ENCODE data around the gene TTC27.
A peak's percentile ranks its signal among the peaks of the same experiment; 100 is the strongest.
"Not testable (repeated sequence)": the region's sequence is repeated elsewhere in the genome, so short reads cannot be mapped to it uniquely, and the experiment has no call there.

Gene TTC27

DNA sequence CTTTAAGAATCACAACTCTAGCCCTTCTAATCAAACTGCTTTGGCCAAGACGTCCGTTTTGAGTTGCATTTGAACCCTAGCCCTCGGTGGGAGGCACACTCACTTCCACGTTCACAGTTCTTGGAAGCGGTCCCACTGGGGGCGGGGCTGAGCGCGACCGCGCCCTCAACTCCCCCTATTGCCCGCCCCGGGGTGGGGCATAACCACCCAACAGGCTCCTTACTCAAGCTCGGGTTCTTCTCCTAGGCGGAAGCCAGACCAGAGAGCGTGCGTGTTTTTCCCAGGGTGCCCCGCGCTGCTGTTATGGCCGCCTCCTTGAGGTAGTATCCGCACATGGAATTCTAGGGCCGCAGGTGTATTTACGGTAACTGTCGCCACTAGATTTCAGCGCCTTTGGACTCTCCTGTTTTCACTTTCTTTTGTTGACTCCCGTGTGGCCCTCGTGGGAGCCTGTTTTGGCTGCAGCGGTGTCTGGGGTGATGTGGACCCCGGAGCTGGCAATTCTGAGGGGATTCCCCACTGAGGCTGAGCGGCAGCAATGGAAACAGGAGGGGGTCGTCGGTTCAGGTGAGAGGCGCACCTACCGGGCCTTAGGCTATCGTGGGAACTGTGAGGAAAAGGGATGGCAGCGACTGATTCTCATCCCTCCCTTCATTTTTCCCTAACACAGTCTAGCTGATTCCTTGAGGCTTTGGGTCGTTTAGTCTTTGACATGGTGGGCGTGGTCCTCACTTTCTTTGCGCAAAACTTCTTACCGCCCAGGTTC lies at the start of gene TTC27:
Gene TTC27 (plus strand): TSS at position 237 of the 766 bp plus-strand sequence. CDS start 243 bp downstream, at position 480.
- DNase-seq (ENCODE audit: low spot score), result peak; percentile 97

DNA sequence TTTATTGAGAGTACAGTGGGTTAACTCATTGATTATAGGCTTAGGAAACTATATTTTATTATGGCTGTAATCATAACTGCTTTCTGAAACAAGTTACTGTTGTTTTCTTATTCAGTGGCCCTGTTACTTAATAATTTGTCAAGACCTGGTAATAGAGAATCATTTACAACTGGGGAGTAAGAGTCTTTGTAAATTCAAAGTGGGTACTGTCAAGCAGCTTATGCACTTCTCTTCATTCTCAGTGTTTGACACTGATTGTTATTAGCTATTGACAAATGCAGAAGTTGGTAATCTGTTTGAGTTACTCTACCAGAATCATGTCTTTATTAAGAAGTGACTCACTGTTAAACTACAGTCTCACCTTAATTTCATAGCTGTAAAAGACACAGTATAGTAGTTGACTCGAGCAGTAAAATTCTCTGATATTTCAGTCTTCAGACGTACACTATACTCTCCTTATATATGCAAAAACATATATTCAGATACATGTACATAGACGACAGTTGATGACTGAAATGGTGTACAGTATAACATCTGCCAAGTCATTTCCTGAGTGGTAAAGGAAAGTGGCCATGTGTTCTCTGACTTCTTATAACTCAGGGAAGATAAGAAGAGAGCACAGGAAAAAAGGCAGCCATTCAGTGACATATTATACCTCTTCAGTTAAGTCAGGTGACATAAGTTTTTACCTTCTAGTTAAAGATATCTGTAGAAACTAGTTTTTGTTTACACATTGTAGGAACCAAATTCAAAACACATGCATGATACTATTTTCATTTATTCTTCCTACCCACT lies 36.0 kb upstream of the TTC27 start:
- DNase-seq (ENCODE audit: low spot score), result no peak

DNA sequence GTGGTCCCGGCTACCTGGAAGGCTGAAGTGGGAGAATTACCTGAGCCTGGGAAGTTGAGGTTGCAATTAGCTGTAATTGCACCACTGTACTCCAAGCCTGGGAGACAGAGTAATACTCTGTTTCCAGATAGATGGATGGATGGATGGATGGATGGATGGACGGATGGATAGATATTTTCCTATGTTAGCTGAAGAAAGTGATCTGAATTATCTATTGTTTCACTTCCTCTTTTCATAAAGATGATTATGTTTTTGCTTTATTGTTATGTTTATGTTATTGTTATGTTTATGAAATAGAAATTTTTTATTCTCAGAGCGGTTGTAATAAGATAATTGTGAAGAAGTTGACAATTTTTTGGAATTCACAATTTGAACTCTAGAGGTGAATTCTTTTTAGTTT lies 33.3 kb upstream of the TTC27 start:
- DNase-seq (ENCODE audit: low spot score), result no peak

DNA sequence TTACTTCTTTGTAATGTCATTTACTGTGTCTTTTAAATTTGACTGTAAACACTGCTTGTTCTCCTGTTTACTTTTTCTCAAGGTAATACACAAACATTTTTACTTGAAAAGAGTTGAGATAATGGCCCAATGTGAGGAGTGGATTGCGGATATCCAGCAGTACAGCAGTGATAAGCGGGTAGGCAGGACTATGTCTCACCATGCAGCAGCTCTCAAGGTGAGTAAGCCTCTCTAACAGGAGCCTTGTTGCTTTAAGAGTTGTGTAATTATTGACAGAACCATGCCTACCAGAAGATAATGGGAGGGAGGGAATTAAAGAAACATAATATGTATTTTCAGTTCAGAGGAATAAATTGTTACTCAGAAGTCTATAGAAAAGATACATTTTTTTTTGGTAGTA lies 16.5 kb upstream of the TTC27 start:
- DNase-seq (ENCODE audit: low spot score), result no peak

DNA sequence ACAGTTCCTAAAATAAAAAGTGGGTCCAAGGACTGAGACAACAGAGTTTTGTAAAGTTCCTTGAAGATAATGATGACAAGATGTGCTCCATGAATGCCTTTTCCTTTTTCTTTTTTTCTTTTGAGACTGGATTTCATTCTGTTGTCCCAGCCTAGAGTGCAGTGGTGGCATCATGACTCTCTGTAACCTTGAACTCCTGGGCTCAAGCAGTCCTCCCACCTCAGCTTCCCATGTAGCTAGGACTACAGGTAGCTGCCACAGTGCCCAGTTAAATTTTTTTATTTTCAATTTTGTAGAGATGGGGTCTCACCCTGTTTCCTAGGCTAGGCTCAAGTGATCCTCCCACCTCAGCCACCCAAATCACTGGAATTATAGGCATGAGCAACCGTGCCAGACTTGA lies 16.1 kb upstream of the TTC27 start:
- DNase-seq (ENCODE audit: low spot score), result no peak

DNA sequence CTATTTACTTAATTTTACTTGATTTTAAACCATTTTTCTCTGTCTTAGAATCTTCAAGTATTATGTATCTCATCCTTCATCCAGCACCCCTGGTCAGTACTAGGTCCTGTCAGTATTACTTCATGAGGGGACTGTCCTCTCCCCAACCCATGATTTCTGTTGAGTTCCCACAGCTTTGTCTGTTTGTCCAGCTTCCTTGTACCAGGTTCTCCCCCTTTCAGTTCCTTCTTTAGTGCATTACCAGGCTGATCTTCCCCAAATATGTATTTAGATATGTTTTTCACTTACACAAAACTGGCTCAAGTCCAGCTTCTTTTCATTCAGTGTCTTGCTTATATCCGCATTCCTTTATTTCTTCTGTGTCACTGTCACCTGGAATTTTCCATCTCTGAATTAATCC lies 13.8 kb upstream of the TTC27 start:
- DNase-seq (ENCODE audit: low spot score), result no peak

DNA sequence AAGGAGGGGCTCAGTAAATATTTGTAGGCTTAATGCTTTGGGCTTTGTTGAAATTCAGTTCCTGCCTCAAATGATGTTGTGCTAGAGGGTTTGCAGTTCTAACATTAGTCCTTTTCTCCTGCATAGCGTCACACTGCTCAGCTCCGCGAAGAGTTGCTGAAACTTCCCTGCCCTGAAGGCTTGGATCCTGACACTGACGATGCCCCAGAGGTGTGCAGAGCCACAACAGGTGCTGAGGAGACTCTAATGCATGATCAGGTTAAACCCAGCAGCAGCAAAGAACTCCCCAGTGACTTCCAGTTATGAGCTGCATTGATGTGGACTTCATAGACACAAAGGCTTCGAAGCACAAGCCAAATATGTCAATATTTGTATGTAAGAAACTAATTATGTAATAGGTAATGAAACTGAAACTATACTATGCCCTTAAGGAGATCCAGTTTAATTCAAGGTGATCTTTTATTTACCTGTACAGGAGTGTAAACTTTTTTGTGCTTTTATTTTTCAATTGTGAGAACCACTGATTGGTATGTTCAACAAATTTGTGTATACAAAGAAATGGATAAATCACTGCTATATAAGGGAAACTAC lies 10.2 kb upstream of the TTC27 start:
- DNase-seq (ENCODE audit: low spot score), result no peak

DNA sequence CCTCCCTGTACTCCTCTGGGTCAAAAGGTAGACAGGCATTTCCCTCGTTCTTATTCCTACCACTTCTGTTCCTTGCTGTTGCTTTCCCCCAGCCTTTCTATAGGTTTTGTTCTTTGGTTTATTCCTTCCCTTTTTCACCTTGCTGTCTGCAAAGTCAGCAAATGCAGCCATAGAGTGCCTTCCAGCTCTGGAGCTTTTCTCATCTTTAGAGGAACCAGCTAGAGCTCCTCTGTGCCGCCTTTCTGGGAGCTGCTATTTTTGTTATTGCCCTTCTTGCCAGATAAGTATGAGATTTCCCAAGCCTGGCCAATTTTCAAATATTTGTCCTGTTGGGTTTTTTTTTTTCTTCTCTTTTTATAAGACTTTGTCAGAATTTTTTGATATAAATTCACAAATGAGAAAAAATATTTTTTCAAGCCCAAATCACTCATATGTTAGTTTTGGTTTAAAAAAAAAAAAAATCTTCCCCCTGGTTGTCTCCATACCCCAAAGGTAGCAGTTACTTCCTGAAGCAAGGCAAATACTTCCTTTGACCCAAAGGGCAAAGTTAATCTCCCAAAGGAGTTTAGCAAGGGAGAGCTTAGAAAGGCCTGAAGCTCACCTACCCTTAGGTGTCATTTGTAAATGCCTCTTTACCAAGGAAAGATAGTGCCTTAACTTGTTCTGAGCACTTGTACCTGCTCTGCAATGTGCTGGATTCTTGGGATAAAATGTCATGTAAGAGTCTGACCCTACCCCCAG lies 5.1 kb upstream of the TTC27 start:
- no peak for DNase-seq (ENCODE audit: low spot score)

DNA sequence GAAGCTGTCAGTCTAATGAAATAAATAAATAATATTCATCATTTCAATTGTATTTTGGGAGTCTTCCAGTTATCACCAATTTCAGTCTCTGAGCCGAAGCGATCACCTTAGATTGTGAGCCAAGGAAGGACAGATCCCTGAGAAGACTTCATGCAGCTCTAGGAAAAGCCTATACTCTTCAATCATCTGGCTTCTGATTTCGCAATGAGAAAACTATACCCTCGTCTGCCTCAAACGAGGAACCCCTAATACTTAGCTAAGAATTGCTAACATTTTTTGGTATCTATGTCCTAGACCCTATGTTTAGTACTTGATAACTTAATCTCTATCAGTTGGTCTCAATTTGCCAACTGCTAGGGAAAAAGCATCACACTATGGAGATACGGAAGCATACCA lies 4.5 kb upstream of the TTC27 start:
- no peak for DNase-seq (ENCODE audit: low spot score)

DNA sequence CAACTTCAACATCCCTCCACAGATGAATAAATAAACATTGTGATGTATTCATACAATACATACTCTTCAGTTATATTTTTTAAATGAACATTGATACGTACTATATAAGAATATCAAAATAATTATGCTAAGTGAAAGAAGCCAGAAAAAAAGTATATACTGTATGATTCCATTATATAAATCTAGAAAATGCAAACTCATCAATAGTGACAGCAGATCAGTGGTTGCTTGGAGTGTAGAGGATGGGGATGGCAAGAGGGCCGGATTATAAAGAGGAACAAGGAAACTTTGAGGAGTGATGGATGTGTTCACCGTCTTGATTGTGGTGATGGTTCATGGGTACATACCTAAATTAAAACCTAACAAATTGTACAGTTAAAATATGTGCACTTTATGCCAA lies 3.0 kb upstream of the TTC27 start:
- no peak for DNase-seq (ENCODE audit: low spot score)

DNA sequence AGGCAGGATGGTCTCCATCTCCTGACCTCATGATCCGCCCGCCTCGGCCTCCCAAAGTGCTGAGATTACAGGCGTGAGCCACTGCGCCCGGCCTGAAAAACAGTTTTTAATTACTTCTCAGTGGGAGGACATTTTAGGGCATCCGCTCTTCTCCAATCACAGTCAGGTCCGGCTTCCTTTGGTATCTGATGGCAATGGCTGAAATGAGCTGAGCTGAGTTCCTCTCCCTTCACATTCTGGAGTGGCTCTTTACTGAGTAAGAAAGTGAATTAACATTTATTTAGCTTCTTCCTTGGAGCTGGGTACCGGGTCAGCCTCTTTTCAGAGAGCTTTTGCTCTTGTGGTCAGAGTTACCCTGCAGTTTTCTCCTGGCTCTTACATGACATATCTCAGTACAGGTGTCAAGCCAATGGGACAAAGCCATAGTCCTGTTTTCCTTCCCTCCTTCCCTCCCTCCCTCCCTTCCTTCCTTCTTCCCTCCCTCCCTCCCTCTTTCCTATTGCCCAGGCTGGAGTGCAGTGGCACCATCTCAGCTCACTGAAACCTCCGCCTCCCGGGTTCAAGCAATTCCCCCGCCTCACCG lies 1.1 kb upstream of the TTC27 start:
- no peak for DNase-seq (ENCODE audit: low spot score)

DNA sequence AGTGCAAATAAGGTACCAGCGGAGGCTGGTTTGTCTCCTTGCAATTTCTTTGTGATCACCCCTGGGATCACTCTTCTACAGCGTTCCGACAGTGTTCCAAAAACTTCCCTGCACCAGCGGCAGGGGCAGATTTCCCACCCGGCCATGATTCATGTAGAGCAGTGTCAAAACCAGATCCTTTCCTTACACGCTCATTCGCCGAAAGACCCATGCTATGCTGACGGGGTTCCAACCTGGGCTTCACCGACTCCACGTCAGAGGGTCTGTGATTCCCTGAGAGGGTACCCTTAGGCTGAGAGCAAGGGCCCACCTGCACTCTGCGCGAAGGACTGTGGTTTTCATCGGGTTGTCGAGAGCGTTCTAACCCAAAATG lies 423 bp upstream of the TTC27 start:
- DNase-seq (ENCODE audit: low spot score), result peak; percentile 10

DNA sequence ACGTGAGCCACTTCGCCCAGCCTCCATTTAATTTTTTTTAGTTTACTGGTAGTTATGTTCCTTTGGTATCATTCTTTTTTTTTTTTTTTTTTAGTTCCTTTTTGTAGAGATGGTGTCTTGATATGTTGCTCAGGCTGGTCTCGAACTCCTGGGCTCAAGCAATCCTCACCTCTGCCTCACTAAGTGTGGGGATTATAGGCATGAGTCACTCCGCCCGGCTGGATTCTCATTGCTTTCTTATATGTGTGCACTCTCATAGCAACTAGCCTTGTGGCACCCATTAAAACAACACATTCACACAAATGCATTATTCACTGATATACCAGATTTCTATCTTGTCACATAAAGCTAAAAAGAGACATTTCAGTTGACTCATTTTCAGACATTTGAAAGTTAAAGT lies 4.2 kb downstream of the TTC27 start:
- no peak for DNase-seq (ENCODE audit: low spot score)

DNA sequence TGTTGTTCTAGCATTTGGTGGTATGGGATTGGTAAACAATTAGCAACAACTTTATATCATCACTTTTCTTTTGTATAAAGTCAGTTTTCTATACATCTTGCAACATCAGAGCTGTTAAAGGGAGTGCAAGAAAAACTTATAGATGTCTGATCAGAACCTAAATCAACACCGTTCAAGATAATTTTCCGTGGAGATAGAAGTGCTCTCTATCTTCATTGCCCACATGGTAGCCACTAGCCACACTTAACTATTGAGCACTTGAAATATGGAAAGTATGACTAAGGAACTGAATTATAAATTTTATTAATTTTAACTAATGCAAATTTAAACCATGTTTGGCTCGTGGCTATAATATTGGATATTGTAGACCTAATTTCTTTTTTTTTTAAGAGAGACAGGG lies 5.2 kb downstream of the TTC27 start:
- DNase-seq (ENCODE audit: low spot score), result no peak

DNA sequence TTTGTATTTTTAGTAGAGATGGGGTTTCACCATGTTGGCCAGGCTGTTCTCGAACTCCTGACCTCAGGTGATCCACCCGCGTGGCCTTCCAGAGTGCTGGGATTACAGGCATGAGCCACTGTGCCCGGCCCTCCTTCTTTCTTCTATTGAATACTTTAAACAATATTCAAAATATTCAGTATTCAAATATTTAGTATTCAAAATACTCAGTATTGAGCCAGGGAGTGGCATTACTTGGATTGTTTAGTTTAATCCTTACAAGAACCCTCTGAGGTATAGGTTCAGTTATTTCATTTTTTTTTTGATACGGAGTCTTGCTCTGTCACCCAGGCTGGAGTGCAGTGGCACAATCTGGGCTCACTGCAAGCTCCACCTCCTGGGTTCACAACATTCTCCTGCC lies 10.7 kb downstream of the TTC27 start:
- not testable (repeated sequence) for DNase-seq (ENCODE audit: low spot score)

DNA sequence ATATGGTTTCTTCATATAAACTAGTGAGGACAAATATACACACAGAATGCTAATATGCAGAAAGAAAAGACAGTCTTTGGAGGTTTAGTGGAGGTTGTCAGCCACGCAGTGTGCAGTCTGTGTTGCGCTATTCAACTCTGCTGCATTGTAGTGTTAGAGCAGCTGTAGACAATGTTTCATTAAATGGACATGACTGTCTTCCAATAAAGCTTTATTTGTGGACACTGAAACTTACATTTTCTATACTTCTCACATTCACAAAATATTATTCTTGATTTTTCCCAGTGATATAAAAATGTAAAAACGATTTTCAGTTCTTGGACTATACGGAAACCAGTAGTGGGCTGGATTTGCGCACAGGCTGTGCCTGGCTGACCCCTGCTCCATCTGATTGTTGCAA lies 13.3 kb downstream of the TTC27 start:
- no peak for DNase-seq (ENCODE audit: low spot score)

DNA sequence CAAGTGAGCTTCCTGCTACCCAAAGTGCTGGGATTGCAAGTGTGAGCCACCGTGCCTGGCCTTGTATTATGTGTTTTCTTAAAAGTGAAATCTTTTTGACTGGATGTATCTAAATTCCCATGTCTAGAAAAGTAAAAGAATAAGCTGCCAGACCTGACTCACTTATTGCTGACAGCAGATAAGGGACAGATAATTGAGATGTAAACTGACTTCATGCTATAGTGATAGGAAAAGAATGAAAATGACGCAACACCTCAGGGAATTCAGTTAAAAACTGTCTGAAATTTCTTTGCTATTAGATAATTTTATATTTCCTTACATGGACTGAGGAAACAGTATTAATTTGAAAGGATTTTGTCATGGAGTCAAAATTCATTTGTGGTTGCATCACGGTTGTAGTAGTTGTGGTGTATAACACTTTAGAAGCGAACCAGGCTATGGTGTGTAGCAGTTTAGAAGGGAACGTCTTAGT lies 19.4 kb downstream of the TTC27 start:
- no peak for DNase-seq (ENCODE audit: low spot score)

DNA sequence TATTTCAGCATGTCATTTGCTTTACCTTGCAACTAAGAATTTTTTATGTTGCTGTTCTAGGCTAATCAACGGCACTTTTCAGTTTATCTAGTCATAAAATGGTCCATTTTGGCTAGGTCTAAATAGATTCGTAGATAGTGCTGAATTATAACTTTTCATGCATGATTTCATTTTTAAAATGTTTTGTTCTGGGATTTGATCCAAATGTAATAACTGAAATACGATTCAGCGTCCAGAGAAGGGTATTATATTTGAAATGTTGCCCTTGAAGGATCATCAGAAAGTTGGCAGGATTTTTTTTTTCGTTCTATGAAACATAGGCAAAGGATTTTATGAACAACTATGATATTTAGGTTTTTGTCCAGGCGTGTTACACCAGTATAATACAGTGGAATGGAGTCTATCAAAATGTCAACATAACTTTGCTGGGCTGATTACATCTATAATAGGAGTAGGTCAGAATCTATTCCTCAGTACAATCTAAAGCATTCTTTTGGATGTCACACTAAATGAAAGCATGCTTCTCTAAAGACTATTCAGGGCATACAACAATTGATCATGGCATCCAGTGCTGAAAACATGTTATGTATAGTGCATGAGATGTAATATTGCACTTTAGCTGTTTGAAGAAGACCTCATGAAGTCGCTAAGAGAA lies 24.8 kb downstream of the TTC27 start:
- DNase-seq (ENCODE audit: low spot score), result no peak

DNA sequence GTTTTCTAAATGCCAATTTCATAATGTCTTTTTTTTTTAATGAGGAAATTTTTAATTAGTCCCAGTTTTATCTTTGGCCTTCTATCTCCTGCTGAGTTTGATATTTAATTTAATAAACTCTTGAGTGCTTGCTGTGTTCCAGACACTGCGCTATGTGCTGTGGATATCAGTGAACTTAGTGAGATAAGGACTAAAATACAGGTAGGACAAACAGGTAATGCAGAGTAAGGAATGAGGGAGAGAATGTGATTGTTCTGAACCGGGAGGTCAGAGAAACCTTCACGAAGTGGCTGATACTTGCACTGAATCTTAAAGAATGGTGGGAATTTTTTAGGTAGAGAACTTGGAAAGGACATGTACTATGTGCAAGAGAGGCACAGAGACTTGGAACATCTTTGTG lies 28.2 kb downstream of the TTC27 start:
- no peak for DNase-seq (ENCODE audit: low spot score)

DNA sequence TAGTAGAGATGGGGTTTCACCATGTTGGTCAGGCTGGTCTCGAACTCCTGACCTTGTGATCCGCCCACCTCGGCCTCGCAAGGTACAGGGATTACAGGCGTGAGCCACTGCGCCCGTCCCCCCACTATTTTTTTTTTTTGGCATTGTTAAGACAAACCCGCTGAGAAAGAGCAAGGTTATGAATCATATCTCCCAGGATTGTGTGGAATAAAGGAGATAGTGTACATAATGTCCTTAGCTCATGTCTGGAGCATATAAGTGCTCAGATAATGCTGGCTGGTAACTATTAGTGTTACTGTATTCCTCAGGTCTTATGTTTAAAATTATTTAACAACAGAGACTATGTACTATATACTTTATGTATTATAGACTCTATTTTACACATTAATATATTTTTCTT lies 36.0 kb downstream of the TTC27 start:
- no peak for DNase-seq (ENCODE audit: low spot score)

DNA sequence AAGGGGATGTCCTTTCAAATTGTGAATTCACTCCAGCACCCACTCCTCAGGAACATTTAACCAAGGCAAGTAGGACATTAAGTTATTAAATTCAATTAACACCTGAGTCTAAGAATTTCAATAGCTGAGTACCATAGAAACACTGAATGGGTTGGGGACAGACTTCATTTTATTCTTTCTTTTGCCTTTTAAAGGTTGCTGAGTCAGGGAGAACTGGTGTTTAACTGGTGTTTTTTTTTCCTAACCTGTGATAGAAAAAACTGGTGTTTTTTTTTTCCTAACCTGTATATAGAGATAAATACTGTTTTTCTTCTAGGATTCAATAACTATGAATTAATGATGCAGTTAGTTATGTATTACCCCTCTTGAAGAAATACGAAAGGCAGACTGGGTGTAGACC lies 38.9 kb downstream of the TTC27 start:
- no peak for DNase-seq (ENCODE audit: low spot score)

DNA sequence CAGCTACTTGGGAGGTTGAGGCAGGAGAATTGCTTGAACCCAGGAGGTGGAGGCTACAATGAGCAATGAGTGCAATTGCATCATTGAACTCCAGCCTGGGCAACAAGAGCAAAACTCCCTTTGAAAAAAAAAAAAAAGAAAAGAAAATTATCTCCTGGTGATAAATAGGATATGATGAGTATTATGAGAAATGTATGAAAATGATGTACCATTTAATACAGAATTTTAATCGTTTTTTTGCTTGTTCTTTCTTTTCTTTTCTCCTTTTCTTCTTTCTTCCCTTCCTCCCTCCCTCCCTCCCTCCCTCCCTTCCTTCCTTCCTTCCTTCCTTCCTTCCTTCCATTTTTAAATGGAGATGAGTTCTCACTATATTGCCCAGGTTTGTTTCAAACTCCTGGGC lies 40.4 kb downstream of the TTC27 start:
- no peak for DNase-seq (ENCODE audit: low spot score)

Data from germinal center (tissue), 1 donor.